HG02678 (cell line): ENCODE measurements around the gene P4HB.
"Not testable (repeated sequence)": the region's sequence is repeated elsewhere in the genome, so short reads cannot be mapped to it uniquely, and the experiment has no call there.

Experiments
- ATAC-seq: cut with Tn5 transposase; IDR thresholded peaks from one replicate; pipeline ENCODE4 v1.9.1; 2021; ENCODE audit warnings: mild to moderate bottlenecking, moderate library complexity; ENCODE audit not compliant: unreplicated experiment

Gene P4HB

DNA sequence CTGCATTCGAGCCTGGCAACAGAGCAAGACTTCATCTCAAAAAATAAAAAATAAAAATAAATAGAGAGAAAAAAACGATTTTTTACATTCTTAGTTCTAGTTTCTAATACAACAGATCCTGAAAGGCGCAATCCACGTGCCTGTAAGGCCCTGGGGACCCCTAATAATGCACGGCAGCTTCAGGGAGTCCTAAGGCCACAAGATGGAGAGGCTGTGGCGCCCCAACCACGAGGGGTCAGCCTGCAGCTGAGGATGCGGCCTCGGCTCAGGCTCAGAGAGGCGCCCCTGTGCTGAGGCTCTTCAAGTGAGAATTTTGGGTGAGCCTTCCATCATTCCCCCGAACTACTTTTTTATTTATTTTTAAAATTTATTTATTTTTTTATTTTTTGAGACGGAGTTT, 10.9 kb downstream of the P4HB start:
- ATAC-seq: no peak

DNA sequence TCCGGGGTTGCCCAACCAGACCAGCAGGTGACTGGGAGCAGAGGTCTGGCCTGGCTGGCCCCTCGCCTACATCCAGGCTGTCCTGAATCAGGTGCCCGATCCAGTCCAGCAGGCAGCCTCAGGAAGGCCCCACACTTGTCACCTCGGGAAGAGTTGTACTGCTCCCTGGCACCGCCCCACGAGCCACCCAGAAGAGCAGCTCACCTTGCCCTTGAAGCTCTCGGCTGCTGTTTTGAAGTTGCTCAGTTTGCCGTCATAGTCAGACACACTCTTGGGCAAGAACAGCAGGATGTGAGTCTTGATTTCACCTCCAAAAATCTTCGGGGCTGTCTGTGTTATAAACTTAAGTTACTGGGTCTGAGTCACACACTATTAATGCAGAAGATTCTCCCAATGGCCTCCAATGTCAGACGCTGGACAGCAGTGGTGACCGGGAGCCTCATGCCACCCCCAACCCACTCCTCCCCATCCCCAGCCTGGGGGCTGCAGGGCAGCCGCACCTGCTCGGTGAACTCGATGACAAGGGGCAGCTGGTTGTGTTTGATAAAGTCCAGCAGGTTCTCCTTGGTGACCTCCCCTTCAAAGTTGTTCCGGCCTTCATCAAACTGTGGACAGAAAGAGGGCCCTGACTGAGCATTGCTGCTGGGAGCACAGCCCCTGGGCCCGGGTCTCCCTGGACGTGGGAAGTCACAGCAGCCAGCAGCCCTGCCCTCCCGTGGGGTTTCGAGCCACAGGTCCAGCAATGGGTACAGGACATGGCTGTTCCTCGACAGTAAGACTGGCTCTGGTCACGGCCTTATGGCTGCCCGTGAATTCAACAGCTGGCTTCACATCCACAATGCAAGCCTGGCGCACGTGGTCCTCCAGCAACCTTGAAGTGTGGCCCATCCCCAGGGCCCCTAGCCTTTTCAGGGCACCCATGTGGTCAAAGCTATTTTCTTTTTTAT, 13.3 kb downstream of the P4HB start:
- no peak for ATAC-seq

DNA sequence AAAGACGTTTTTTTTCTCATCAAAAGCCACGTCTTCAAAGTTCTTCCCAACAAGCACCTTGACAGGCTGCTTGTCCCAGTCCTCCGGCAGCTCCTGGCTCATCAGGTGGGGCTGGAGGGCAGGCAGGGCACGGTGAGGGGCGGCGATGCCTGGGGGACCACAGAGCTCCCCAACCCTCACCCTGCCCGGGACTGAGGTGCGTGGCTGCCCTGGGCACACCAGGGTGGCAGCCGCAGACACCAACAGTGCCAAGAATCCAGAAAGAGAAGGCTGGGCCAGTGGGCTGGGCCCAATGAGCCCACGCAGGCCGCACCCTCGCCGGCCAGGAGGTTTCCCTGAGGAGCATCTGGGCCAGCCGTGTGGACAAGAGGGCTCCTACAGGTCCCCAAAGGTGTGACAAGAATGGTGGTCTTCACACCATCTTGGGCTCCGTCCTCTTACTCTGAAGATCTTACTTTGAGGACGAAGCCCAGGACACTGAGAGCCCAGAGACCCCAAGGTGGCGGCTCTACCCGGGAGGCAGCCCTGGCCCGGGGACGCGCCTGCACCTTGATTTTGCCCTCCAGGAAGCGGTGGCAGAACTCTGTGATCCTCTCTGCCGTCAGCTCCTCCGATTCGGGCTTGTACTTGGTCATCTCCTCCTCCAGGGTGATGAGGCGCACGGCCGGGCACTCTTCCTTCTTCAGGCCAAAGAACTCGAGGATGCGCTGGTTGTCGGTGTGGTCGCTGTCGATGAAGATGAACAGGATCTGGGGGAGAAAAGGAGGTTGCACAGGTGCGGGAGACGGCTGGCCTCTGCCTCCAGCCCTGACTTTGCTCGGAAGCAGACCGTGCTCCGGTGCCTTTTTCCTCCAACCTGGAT, 14.2 kb downstream of the P4HB start:
- no peak for ATAC-seq

DNA sequence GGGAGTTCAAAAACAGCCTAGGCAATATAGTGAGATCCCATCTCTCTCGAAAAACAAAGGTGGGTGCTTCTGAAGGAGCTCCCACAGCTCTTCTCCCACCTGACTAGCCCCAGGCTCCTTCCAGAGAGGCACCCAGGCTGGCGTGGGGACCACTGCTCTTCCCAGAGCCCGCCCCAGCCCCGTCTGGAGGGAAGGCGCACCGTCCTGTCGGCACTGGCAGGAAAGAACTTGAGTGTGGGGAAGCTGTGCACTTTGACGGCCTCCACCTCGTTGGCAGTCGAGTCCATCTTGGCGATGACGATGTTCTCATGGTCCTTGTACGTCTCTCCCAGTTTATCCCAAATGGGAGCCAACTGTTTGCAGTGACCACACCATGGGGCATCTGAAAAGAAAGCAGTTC, 15.0 kb downstream of the P4HB start:
- no peak for ATAC-seq

DNA sequence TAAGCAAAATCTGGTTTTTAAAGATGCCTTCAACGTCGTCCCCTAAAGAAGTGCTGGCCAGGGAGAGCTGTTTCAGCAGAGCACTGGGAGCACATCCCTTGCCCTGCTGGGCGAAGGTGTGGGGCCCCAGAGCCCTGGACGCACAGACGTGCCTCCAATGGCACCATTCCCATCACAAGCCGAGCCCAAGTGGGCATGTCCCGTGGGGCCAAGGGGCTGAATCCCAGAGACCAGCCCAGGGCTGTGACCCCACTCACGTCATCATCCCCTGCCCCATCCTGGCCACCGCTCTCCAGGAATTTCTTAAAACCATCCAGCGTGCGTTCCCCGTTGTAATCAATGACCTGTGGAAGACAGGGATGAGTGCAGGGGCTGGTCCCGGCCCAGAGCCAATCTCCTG, 15.4 kb downstream of the P4HB start:
- no peak for ATAC-seq

DNA sequence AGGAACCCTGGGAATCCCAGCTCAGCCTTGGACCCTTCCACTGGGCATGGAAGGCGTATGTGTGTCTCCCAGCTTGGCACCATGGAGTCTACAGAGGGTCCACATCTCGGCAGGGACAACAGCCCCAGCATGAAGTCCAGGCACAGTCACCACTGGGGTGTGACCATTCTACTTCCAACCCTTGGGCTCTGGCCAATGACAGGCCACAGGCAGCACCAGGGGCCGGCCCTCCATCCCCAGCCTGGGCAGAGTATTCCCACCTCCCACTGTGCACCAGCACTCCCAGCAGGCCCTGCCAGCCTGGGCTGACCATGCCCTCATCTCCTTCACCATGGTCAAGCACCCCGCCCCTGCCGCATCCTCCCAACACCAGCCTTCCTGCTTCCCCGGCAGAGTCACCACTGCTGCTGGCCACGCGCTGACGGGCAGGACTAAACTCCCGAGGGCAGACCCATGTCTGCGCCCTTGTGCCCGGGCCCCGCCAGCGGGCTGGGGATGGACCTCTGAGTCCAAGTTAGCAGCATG, 15.9 kb downstream of the P4HB start:
- no peak for ATAC-seq

DNA sequence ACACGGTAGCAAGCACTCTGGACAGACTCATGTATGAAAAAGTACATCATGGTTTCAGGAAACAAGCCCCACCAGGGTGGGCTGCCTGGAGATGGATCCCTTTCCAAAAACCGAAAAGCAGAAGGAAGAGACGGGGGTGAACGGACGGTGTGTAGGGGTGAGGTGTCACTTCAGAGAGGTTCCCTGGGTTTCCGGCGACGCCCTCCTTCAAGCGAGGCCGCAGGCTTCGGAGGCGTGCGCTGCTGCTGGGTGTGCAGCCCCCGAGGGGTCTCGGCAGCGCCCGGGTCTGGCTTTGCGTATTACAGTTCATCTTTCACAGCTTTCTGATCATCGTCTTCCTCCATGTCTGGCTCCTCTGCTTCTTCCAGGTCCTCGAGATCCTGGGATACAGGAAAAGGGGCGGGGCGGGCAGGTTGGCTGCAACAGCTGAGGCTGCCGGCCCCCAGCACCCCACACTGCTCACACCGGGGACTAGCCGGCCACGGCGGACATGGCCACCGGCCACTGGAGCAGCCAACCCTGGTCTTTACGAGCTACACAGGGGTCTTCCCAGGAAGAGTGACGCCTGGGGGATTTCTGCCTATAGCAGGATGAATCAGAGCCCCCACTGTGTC, 16.5 kb downstream of the P4HB start:
- no peak for ATAC-seq

DNA sequence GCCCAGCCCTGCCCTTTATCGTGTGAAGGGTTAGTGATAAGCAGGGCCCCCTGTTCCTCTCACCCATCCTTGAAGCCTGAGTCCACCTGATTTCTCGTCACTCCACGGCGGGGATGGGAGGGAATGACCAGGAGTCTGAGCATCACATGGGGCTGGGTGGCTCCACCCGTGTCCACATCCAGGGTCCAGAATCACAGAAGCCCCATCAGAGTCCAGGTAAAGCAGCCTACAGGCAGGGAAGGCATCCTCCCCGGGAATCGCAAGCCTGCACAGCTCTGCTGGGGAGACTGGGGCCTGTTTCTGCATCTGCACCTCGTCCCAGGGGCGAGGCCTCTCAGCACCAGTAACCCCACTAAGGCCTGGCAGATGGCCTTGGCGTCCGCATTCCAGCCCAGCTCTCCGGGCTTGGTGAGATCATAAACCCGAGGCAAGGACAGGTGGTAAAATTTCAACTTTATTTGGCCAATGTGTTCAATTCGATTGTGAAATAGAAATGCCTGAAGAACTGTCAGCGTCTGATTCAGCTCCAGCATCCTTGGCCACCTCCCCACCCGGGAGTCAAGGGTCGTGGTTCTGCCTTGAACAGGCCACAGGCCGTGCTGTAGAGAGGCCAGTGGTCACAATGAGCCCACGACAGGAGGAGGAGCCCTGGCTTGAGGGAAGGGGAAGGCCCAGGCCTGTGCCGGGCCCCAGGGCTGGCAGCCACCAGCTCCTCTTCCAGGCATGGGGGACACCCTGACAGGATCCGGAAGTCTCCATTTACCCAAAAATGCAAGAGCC, 17.4 kb downstream of the P4HB start:
- no peak for ATAC-seq

DNA sequence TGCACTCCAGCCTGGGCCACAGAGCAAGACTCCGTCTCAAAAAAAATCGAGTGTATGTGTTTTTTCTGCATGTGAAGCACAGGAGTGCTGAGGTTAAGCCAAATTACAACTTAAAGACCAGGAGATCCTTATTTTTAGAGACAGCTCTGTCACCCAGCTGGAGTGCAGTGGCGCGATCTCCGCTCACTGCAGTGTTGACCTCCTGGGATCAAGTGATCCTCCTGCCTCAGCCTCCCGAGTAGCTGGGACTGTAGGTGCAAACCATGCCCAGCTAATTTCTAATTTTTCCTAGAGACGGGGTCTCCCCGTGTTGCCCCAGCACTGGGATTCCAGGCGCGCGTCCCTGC, 18.0 kb downstream of the P4HB start:
- ATAC-seq: no peak

DNA sequence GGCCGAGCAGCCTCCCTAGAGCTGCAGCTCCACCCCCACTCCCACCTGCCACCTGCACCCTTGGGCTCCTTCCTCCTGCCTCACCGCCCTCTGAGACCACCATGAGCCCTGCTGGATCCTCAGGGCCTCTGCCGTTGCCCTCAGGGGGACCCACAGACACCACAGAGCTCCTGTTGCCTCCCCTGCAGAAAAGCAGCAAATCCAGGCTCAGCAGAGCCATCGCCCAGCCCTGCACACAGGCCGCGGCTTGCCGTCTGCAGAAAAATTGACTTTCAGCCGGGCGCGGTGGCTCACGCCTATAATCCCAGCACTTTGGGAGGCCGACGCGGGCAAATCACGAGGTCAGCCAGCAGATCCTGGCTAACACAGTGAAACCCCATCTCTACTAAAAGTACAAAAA, 18.5 kb downstream of the P4HB start:
- no peak for ATAC-seq

DNA sequence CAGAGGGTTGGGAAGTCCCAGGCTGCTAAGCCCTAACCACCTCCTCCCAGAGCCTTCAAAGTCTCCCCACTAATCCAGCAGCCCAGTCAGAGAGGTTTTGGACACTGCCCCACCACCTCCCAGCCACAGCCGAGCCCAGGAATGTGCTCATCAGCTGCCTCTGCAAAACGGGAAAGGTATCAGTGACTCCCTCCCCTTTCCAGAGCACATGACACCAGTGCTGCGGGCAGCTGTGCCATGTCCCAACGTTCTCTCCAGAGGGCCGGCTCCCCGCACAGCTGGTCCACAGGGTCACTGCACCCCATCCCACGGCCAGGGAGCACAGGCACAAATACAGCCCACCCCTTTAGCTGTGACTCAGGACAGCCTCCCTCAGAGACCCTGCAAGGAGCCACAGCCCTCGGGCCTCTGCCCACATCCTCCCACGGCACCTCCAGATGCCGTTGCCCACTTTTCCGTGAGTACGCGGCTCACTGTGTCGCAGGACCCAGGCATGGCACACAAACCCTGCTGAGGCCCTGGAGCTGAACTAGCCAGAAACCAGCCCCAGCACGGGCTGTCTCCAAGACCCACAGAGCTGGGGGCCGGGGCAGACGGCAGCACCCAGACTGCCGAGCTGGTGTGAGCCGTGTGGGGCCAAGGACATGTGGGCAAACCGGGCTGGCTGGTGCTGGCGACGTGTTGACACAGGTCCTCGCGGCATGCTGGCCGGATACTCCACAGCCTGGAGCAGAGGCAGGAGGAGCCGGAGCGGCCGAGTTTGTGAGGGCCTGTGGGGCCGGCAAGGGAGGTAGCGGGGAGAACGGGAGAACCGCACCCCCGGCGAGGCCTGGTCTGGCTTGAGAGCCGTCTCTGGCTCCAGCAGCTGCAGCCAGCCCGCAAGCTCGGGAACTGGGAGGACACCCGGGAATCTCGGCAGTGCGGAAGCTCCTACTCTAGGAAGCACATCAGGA, 19.2 kb downstream of the P4HB start:
- no peak for ATAC-seq

DNA sequence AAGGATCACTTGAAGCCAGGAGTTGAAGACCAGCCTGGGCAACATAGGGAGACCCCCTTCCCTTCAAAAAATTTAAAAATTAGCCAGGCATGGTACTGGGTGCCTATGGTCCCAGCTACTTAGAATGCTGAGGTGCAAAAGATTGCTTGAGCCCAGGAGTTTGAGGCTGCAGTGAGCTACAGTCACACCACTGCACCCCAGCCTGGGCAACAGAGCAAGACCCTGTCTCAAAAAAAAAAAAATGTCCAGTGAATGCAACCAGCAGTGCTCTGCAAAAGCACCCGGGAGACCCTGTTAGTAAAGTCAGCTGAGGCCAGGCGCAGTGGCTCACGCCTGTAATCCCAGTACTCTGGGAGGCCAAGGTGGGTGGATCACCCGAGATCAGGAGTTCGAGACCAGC, 20.3 kb downstream of the P4HB start:
- not testable (repeated sequence) for ATAC-seq

DNA sequence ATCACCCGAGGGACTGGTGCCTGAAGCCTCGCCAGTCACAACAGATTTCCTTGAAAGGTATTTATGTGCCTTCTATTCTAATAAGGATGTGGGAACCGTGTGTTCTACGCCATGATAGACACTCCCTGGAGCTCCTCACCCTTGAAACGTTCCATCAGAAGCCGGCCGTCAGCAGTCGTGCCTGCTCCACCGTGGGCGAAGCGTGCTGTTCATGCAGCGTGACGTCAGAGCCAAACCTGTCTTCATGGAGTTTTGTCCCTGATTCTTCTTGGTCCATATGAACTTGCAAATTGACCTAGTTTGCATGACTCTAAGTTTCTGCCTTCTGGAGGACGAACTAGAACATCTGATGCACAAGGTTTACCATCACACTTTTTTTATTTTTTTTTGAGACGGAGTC, 21.0 kb downstream of the P4HB start:
- no peak for ATAC-seq

DNA sequence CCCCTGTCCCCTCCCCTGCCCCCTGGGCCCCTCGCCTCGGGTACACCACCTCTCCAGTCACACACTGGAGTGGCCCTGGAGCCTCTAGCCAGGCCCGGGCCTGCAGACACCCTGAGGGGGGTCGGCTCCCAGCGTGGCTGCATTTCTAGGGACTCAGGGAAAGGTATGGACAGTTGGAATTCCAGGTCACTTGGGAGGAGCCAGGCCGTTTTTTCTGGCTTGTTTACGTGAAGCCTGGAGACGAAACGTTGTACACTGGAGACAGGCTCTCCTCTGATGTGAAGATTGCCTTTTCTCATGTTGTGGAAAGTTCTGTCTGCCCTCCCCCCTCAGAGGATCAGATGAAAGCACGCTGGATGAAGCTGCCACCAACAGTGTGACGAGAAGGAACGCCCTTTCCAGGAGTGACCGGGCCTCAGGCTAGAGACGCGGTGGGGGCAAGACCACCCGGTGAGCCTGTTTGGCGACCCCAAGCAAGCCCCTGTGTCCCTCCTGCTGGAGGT, 21.5 kb downstream of the P4HB start:
- no peak for ATAC-seq

DNA sequence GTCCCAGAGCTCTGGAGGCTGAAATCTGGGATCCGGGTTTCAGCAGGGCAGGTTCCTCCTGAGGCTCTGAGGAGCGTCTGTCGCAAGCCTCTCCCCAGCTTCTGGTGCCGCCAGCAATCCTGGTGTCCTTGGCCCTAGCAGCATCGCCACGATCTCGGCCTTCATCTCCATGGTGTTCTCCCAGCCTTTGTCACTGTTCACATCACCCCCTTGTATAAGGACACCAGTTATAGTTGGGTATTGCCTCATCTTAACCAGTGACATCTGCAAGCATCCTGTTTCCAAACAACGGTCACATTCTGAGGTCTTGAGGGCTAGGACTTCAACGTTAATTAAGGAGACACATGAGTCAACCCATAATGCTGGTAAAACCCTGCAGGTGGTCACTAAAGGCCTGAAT, 22.7 kb downstream of the P4HB start:
- ATAC-seq: no peak

DNA sequence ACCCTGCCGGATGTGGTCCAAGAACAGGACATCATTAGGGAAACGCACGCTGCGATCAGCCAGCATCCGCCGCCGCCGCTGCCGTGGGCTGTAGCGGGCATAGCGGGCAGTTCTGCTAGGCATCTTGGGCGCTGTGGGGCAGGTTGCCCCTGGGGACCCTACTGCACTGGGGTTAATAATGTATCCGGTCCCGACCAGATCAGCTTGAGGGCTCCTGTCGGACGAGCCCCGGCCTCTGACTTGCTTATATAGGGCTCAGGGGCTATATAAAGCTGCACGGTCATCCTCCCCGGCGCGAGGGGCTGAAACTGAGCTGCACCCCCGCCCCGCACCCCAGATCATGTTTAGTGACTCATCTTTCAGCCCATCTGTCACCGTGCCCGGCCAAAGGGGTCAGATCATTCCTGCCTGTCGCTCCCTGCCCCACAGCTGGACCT, 25.5 kb downstream of the P4HB start, which contains the start of gene PPP1R27:
Gene PPP1R27, minus strand, starts transcription at position 220 of the 437 bp plus-strand sequence. Its CDS starts 97 bp downstream, at position 123.
- no peak for ATAC-seq

DNA sequence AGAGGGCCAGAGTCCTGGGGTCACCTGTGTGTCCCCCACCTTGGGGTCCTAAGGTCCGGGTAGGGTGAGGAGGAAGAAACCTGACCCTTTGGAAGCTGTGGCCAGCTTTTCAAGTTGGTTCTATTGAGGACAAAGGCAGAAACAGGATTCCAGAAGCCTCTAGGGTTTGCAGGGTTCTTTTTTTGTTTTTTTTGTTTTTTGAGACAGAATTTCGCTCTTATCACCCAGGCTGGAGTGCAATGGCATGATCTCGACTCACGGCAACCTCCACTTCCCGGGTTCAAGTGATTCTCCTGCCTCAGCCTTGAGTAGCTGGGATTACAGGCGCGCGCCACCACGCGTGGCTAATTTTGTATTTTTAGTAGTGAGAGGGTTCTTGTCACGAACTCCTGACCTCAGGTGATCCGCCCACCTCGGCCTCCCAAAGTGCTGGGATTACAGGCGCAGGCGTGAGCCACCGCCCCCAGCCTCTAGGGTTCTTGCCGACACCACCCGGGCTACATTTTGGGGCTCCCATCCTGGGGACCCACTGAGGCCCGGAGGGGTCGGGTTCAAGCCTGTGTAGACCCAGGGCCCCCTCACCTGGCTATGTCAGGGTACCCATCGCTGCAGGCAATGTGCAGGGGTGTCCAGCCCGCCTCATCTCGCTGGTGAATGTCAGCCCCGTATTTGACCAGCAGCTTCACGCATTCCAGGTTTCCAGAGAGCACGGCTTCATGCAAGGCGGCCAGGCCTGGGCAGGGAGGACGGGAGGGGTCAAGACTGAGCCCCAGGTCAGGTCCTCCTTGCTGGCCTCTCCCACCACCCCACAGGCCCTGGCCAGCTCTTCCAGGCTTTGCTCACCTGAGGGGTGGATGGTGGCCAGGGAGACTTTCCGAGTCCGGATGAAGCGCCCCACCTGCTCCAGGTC, 26.2 kb downstream of the P4HB start:
- ATAC-seq: no peak
